ENCODE results near the gene RHOBTB1. TPM values are rescaled to one million over a fixed set of nuclear protein-coding genes. Genes with fewer than 3 reads are reported as not detected.
A peak's percentile ranks its signal among the peaks of the same experiment; 100 is the strongest.

RHOBTB1 gene
- total and polyA plus RNA-seq, 9 of the 15 experiments (the other 6 are each of a cell fraction or from before 2014, with no cell fraction given): 1.7 to 11.7 (median 9.3) TPM

GRCh38 chr10:60978287-60979115, 34.5 kb upstream of the RHOBTB1 start (continued):
- TF ChIP-seq ATF4 (CRISPR knock-in tag; IDR thresholded peaks at IDR 0.05): peak; percentile 66
- TF ChIP-seq RB1 (IDR thresholded peaks at IDR 0.05; ENCODE audit: low read depth): no peak
- no peak for TF ChIP-seq ZNF695 (CRISPR knock-in tag; IDR thresholded peaks at IDR 0.05)
- peak in 1 of 2 experiments; percentile 15; a peak in 1 of 3 replicates for TF ChIP-seq CBX3 (IDR thresholded peaks at IDR 0.05; ENCODE audit: borderline replicate concordance in 1 of 2, low read length in 2 of 2)
- TF ChIP-seq HNRNPUL1 (IDR thresholded peaks at IDR 0.05; ENCODE audit: low read length): no peak
- no peak for TF ChIP-seq ZNF740 (CRISPR knock-in tag; IDR thresholded peaks at IDR 0.05)
- TF ChIP-seq ZNF740 (tag; IDR thresholded peaks at IDR 0.05): no peak; a peak in 1 of 4 replicates
- no peak for TF ChIP-seq SIN3B (IDR thresholded peaks at IDR 0.05; ENCODE audit: low read depth)
- TF ChIP-seq MCM7 (IDR thresholded peaks at IDR 0.05): 0 out of 4 replicates have a peak, but pooled peaks of 1 of the 2 experiments have one; percentile 12
- TF ChIP-seq ZNF217 (CRISPR knock-in tag; IDR thresholded peaks at IDR 0.05): no peak
- peak; percentile 90; the same call in 1 of the 2 replicates for TF ChIP-seq ELF4 (CRISPR knock-in tag; IDR thresholded peaks at IDR 0.05)
- TF ChIP-seq FIP1L1 (IDR thresholded peaks at IDR 0.05; ENCODE audit: low read depth, low read length, poor library complexity, severe bottlenecking): no peak
- TF ChIP-seq NCOR1 (IDR thresholded peaks at IDR 0.05): peak; percentile 96
- no peak for TF ChIP-seq SETDB1 (IDR thresholded peaks at IDR 0.05; ENCODE audit: low read length)
- no peak for TF ChIP-seq ZC3H8 (IDR thresholded peaks at IDR 0.05)
- TF ChIP-seq MNT (conservative IDR thresholded peaks at IDR 0.05): peak; percentile 56 to 84
- TF ChIP-seq SNAPC5 (CRISPR knock-in tag; IDR thresholded peaks at IDR 0.05): no peak
- no peak for TF ChIP-seq RERE (CRISPR knock-in tag; IDR thresholded peaks at IDR 0.05; ENCODE audit: borderline replicate concordance)
- no peak for TF ChIP-seq LARP7 (IDR thresholded peaks at IDR 0.05)
- no peak for TF ChIP-seq SREBF1 (IDR thresholded peaks at IDR 0.05; ENCODE audit: borderline replicate concordance, low read depth, low read length)

Measured in K562 (cell line).